ENCODE measurements around the gene RPSA.
"Not testable (repeated sequence)": the region's sequence is repeated elsewhere in the genome, so short reads cannot be mapped to it uniquely, and the experiment has no call there.

RPSA gene

GRCh38 chr3:39362812-39363211, 43.7 kb upstream of the RPSA start:
- no CpG with 5 or more reads among the region's 2 CpGs for WGBS, 2 donors (ENCODE audit: extremely low coverage in 2 of 2, insufficient read length in 2 of 2, insufficient replicate concordance in 1 of 2)
- peaks cover 0 to 3% (median 0%) of the 10 kb centered on the region in 3 experiments for H3K27me3 ChIP-seq (ENCODE audit: control insufficient read depth in 3 of 3, insufficient read depth in 3 of 3, low read depth in 1 of 3, low read length in 3 of 3)
- H3K27ac ChIP-seq (replicated peaks; ENCODE audit: low read length): no peak overlapping the region
- no peak overlapping the region for H2BK5ac ChIP-seq (ENCODE audit: low read length)
- H3K4me3 ChIP-seq (ENCODE audit: low read length in 2 of 2): no peak overlapping the region
- H3K4me1 ChIP-seq (ENCODE audit: control insufficient read depth in 2 of 2, insufficient read depth in 1 of 2, low read depth in 1 of 2, low read length in 2 of 2): peaks cover 0 to 4% of the 10 kb centered on the region in 2 donors
- H4K8ac ChIP-seq (ENCODE audit: low read depth, low read length): no peak overlapping the region
- H2AK5ac ChIP-seq (ENCODE audit: low read depth, low read length): no peak overlapping the region
- no peaks in the 10 kb centered on the region for H3K79me1 ChIP-seq (ENCODE audit: low read depth, low read length)
- no peak overlapping the region for H3K9ac ChIP-seq (ENCODE audit: low read depth, low read length, poor library complexity)
- H2AFZ ChIP-seq (ENCODE audit: low read length): no peak overlapping the region
- no peak overlapping the region for H2BK120ac ChIP-seq (ENCODE audit: low read depth, low read length)
- H4K91ac ChIP-seq (ENCODE audit: low read depth, low read length, poor library complexity): no peak overlapping the region
- H3K23ac ChIP-seq (ENCODE audit: low read depth, low read length, poor library complexity): no peak overlapping the region
- H3K36me3 ChIP-seq (replicated peaks in 1 of 2; ENCODE audit: control insufficient read depth in 2 of 2, insufficient read depth in 2 of 2, low read length in 2 of 2): no peaks in the 10 kb centered on the region
- H3K9me3 ChIP-seq (replicated peaks in 1 of 2; ENCODE audit: control insufficient read depth in 2 of 2, insufficient read depth in 1 of 2, low read depth in 1 of 2, low read length in 2 of 2): no peaks in the 10 kb centered on the region
- no peak for DNase-seq (ENCODE audit: low spot score)
- H2BK12ac ChIP-seq (ENCODE audit: low read length): no peak overlapping the region
- no peak overlapping the region for H3K4ac ChIP-seq (ENCODE audit: low read length)
- H3K18ac ChIP-seq (ENCODE audit: low read length): no peak overlapping the region
- H3K4me2 ChIP-seq (ENCODE audit: insufficient read depth, low read length, poor library complexity, severe bottlenecking): no peak overlapping the region
- H3K14ac ChIP-seq (ENCODE audit: low read length): no peak overlapping the region
- H2BK15ac ChIP-seq (ENCODE audit: low read length): no peak overlapping the region

GRCh38 chr3:39370450-39370849, 36.1 kb upstream of the RPSA start:
- no CpG with 5 or more reads among the region's 4 CpGs for WGBS, 2 donors (ENCODE audit: extremely low coverage in 2 of 2, insufficient read length in 2 of 2, insufficient replicate concordance in 1 of 2)
- H3K18ac ChIP-seq (ENCODE audit: low read length); H2BK12ac ChIP-seq (ENCODE audit: low read length); H3K79me1 ChIP-seq (ENCODE audit: low read depth, low read length); DNase-seq (ENCODE audit: low spot score); H4K8ac ChIP-seq (ENCODE audit: low read depth, low read length); H3K4me3 ChIP-seq (ENCODE audit: low read length in 2 of 2); H2BK120ac ChIP-seq (ENCODE audit: low read depth, low read length); H2AK5ac ChIP-seq (ENCODE audit: low read depth, low read length); H3K9ac ChIP-seq (ENCODE audit: low read depth, low read length, poor library complexity); H3K27me3 ChIP-seq (ENCODE audit: control insufficient read depth in 3 of 3, insufficient read depth in 3 of 3, low read depth in 1 of 3, low read length in 3 of 3); H3K4me2 ChIP-seq (ENCODE audit: insufficient read depth, low read length, poor library complexity, severe bottlenecking); H3K14ac ChIP-seq (ENCODE audit: low read length); H2BK5ac ChIP-seq (ENCODE audit: low read length); H2BK15ac ChIP-seq (ENCODE audit: low read length); H3K36me3 ChIP-seq (replicated peaks in 1 of 2; ENCODE audit: control insufficient read depth in 2 of 2, insufficient read depth in 2 of 2, low read length in 2 of 2); H3K9me3 ChIP-seq (replicated peaks in 1 of 2; ENCODE audit: control insufficient read depth in 2 of 2, insufficient read depth in 1 of 2, low read depth in 1 of 2, low read length in 2 of 2); H3K4me1 ChIP-seq (ENCODE audit: control insufficient read depth in 2 of 2, insufficient read depth in 1 of 2, low read depth in 1 of 2, low read length in 2 of 2); H3K23ac ChIP-seq (ENCODE audit: low read depth, low read length, poor library complexity); H3K4ac ChIP-seq (ENCODE audit: low read length); H2AFZ ChIP-seq (ENCODE audit: low read length); H4K91ac ChIP-seq (ENCODE audit: low read depth, low read length, poor library complexity); H3K27ac ChIP-seq (replicated peaks; ENCODE audit: low read length): not testable (repeated sequence)

- Histone ChIP-seq H3K9me3 (replicated peaks in 1 of 2; ENCODE audit: control insufficient read depth in 2 of 2, insufficient read depth in 1 of 2, low read depth in 1 of 2, low read length in 2 of 2) (no peaks in the 10 kb centered on the region), H3K23ac (ENCODE audit: low read depth, low read length, poor library complexity) (no peak overlapping the region), H3K14ac (ENCODE audit: low read length) (no peak overlapping the region), H3K4me2 (ENCODE audit: insufficient read depth, low read length, poor library complexity, severe bottlenecking) (no peak overlapping the region), H2BK12ac (ENCODE audit: low read length) (no peak overlapping the region), H3K18ac (ENCODE audit: low read length) (no peak overlapping the region), H3K79me1 (ENCODE audit: low read depth, low read length) (no peaks in the 10 kb centered on the region), H2AK5ac (ENCODE audit: low read depth, low read length) (no peak overlapping the region), H2BK15ac (ENCODE audit: low read length) (no peak overlapping the region), H4K91ac (ENCODE audit: low read depth, low read length, poor library complexity) (no peak overlapping the region), H2AFZ (ENCODE audit: low read length) (no peak overlapping the region), H3K4me3 (ENCODE audit: low read length in 2 of 2) (no peak overlapping the region), H3K9ac (ENCODE audit: low read depth, low read length, poor library complexity) (no peak overlapping the region), H3K27me3 (ENCODE audit: control insufficient read depth in 3 of 3, insufficient read depth in 3 of 3, low read depth in 1 of 3, low read length in 3 of 3) (no peaks in the 10 kb centered on the region), H3K27ac (replicated peaks; ENCODE audit: low read length) (no peak overlapping the region), H3K4ac (ENCODE audit: low read length) (no peak overlapping the region), H3K36me3 (replicated peaks in 1 of 2; ENCODE audit: control insufficient read depth in 2 of 2, insufficient read depth in 2 of 2, low read length in 2 of 2) (no peaks in the 10 kb centered on the region), H4K8ac (ENCODE audit: low read depth, low read length) (no peak overlapping the region), H3K4me1 (ENCODE audit: control insufficient read depth in 2 of 2, insufficient read depth in 1 of 2, low read depth in 1 of 2, low read length in 2 of 2) (peaks cover 0 to 4% of the 10 kb centered on the region in 2 donors), H2BK120ac (ENCODE audit: low read depth, low read length) (no peak overlapping the region), H2BK5ac (ENCODE audit: low read length) (no peak overlapping the region)
- DNase-seq (ENCODE audit: low spot score): no peak
Measured at GRCh38 chr3:39372833-39373232, 33.7 kb upstream of the RPSA start.

- no CpG with 5 or more reads among the region's 5 CpGs for WGBS, 2 donors (ENCODE audit: extremely low coverage in 2 of 2, insufficient read length in 2 of 2, insufficient replicate concordance in 1 of 2)
- H3K4ac ChIP-seq (ENCODE audit: low read length): no peak overlapping the region
- H3K27me3 ChIP-seq (ENCODE audit: control insufficient read depth in 3 of 3, insufficient read depth in 3 of 3, low read depth in 1 of 3, low read length in 3 of 3): no peaks in the 10 kb centered on the region
- no peak overlapping the region for H3K4me2 ChIP-seq (ENCODE audit: insufficient read depth, low read length, poor library complexity, severe bottlenecking)
- H3K18ac ChIP-seq (ENCODE audit: low read length): no peak overlapping the region
- no peak for DNase-seq (ENCODE audit: low spot score)
- H2BK120ac ChIP-seq (ENCODE audit: low read depth, low read length): no peak overlapping the region
- H2BK15ac ChIP-seq (ENCODE audit: low read length): no peak overlapping the region
- no peak overlapping the region for H2BK12ac ChIP-seq (ENCODE audit: low read length)
- H3K27ac ChIP-seq (replicated peaks; ENCODE audit: low read length): no peak overlapping the region
- no peak overlapping the region for H3K23ac ChIP-seq (ENCODE audit: low read depth, low read length, poor library complexity)
- H4K8ac ChIP-seq (ENCODE audit: low read depth, low read length): no peak overlapping the region
- no peak overlapping the region for H2AK5ac ChIP-seq (ENCODE audit: low read depth, low read length)
- no peaks in the 10 kb centered on the region for H3K79me1 ChIP-seq (ENCODE audit: low read depth, low read length)
- H3K14ac ChIP-seq (ENCODE audit: low read length): no peak overlapping the region
- H2BK5ac ChIP-seq (ENCODE audit: low read length): no peak overlapping the region
- H2AFZ ChIP-seq (ENCODE audit: low read length): peak overlapping the region; percentile 75
- H4K91ac ChIP-seq (ENCODE audit: low read depth, low read length, poor library complexity): no peak overlapping the region
- H3K4me1 ChIP-seq (ENCODE audit: control insufficient read depth in 2 of 2, insufficient read depth in 1 of 2, low read depth in 1 of 2, low read length in 2 of 2): peaks cover 0 to 4% of the 10 kb centered on the region in 2 donors
- no peak overlapping the region for H3K9ac ChIP-seq (ENCODE audit: low read depth, low read length, poor library complexity)
- H3K36me3 ChIP-seq (replicated peaks in 1 of 2; ENCODE audit: control insufficient read depth in 2 of 2, insufficient read depth in 2 of 2, low read length in 2 of 2): no peaks in the 10 kb centered on the region
- no peak overlapping the region for H3K4me3 ChIP-seq (ENCODE audit: low read length in 2 of 2)
- H3K9me3 ChIP-seq (replicated peaks in 1 of 2; ENCODE audit: control insufficient read depth in 2 of 2, insufficient read depth in 1 of 2, low read depth in 1 of 2, low read length in 2 of 2): no peaks in the 10 kb centered on the region
Measured at GRCh38 chr3:39376959-39377634, 29.4 kb upstream of the RPSA start.

All from neuronal stem cell (in vitro differentiated cells).